ENCODE measurements around the gene MTRF1L. TPM values are rescaled to one million over a fixed set of nuclear protein-coding genes. Genes with fewer than 3 reads are reported as not detected.

MTRF1L gene
- total and polyA plus RNA-seq, 2 of the 8 experiments (the other 6 are each of a cell fraction or from before 2014, with no cell fraction given), result 4.5 to 26.5 TPM

DNA sequence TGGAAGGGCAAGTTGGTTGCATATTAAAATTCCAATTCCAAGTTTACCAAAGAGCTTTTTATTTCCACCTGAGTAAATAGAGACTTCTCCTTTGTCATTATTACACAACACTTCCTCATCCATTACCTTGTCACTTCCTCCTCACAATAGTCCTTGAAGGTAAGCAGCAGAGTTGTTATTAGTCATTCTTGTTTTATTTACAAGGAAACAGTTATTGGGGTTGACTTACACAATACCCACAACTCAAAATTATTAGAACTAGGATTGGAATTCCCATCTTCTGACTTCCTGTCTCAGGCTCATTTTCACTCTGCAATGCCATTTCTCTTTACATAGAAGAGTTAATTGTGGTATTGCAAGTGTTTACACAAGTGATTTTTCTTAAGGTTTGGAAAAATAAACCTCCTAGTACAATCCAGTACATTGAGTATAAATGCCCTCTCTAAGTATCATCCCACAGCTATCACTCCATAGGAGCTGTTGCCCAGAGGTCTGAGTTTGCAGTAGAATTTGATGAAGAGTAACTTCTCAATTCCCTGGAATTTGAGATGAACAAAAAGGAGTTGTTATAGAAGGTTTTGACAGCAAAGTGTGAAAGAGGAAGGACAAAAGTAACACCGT is 28.9 kb upstream of the MTRF1L start:
- no peak for DNase-seq (ENCODE audit: low read depth in 1 of 2, low spot score in 2 of 2)
- Histone ChIP-seq H2BK12ac (ENCODE audit: low read depth, low read length) (no peak overlapping the region; the same call in 1 of the 2 replicates), H4K8ac (ENCODE audit: extremely low read depth, insufficient read depth, low read length) (no peak overlapping the region), H3K4me2 (ENCODE audit: insufficient read depth in 1 of 2, low read depth in 2 of 2, low read length in 2 of 2) (no peak overlapping the region), H3K79me2 (ENCODE audit: control insufficient read depth in 1 of 2, insufficient read depth in 2 of 2, low read length in 2 of 2) (no peaks in the 10 kb centered on the region), H4K91ac (replicated peaks; ENCODE audit: insufficient read length, low read length) (no peak overlapping the region), H3K79me1 (ENCODE audit: low read depth, low read length) (no peaks in the 10 kb centered on the region), H3K27me3 (replicated peaks in 1 of 4; ENCODE audit: control insufficient read depth in 3 of 4, extremely low read depth in 1 of 4, insufficient read depth in 3 of 4, low read length in 3 of 4) (no peaks in the 10 kb centered on the region), H3K4me3 (ENCODE audit: extremely low read depth in 1 of 4, insufficient read depth in 2 of 4, low read depth in 3 of 4, low read length in 4 of 4) (no peak overlapping the region), H3K18ac (ENCODE audit: extremely low read depth, low read length) (no peak overlapping the region), H3K27ac (ENCODE audit: low read depth, low read length) (no peak overlapping the region), H3K56ac (replicated peaks; ENCODE audit: insufficient read length, low read depth, low read length) (no peak overlapping the region), H3K4me1 (replicated peaks in 1 of 4; ENCODE audit: control insufficient read depth in 3 of 4, insufficient read depth in 4 of 4, low read length in 3 of 4) (no peaks in the 10 kb centered on the region), H3K23me2 (ENCODE audit: low read depth, low read length) (no peaks in the 10 kb centered on the region), H4K5ac (ENCODE audit: insufficient read length, low read depth, low read length) (no peak overlapping the region), H3K23ac (ENCODE audit: insufficient read length) (no peak overlapping the region), H2BK20ac (ENCODE audit: low read length) (no peak overlapping the region), H3K9me3 (ENCODE audit: insufficient read depth in 2 of 2, low read depth in 1 of 2, low read length in 1 of 2) (no peaks in the 10 kb centered on the region), H4K20me1 (replicated peaks in 1 of 2; ENCODE audit: control insufficient read depth in 1 of 2, insufficient read depth in 2 of 2, low read length in 2 of 2) (no peaks in the 10 kb centered on the region), H2BK5ac (ENCODE audit: low read depth, low read length) (no peak overlapping the region; the same call in 1 of the 2 replicates), H2BK15ac (ENCODE audit: low read length) (no peak overlapping the region), H2AFZ (ENCODE audit: low read length) (no peak overlapping the region), H3K4ac (replicated peaks; ENCODE audit: insufficient read length, low read depth, low read length) (no peak overlapping the region), H3K36me3 (ENCODE audit: control insufficient read depth in 2 of 4, insufficient read depth in 4 of 4, low read length in 3 of 4) (no peaks in the 10 kb centered on the region), H2AK5ac (ENCODE audit: low read depth, low read length) (no peak overlapping the region), H2BK120ac (replicated peaks; ENCODE audit: low read depth, low read length) (no peak overlapping the region), H3K14ac (ENCODE audit: insufficient read length) (no peak overlapping the region), H3K9ac (replicated peaks in 1 of 4; ENCODE audit: extremely low read depth in 1 of 4, low read depth in 3 of 4, low read length in 3 of 4) (no peak overlapping the region)
- TF ChIP-seq POLR2AphosphoS5 (IDR thresholded peaks at IDR 0.05; ENCODE audit: low read depth, low read length), result no peak
- no peak for TF ChIP-seq RBBP5 (IDR thresholded peaks at IDR 0.05; ENCODE audit: borderline replicate concordance, low read depth, low read length)
- no peak for TF ChIP-seq SP1 (IDR thresholded peaks at IDR 0.05; ENCODE audit: low read depth, low read length)
- ChIA-PET CTCF (ENCODE audit: partially characterized antibody) (interaction anchor here (0.6 to 2.3 kb wide), 8 partner anchors 8 to 317 kb away, joined by 3 to 6 read pairs (median 4); no protein-coding TSS in a partner anchor), POLR2A (ENCODE audit: partially characterized antibody) (no interaction called here)
- whole genome bisulfite sequencing, 2 experiments (ENCODE audit: extremely low coverage in 1 of 2, insufficient coverage in 1 of 2, insufficient read length in 1 of 2, insufficient replicate concordance in 2 of 2, low coverage in 1 of 2, low lambda C conversion rate in 2 of 2, missing lambda C conversion rate in 1 of 2), result 87% methylated on average over 1 of the region's 1 CpG; no CpG with 5 or more reads in 1 of the 2 experiments
- no peak for FAIRE-seq

Data from H1 (cell line).